Breast epithelium (tissue), 4 donors: ENCODE measurements around the gene DNAJC8. TPM values are rescaled to one million over a fixed set of nuclear protein-coding genes. Genes with fewer than 3 reads are reported as not detected.

ENCODE experiments used
- DNase-seq, 2 donors: peaks; one replicate each; pipeline ENCODE4 v3.0.0-alpha.2; 2019; ENCODE audit warnings: low spot score in 2 of 2
- H3K27ac ChIP-seq, 2 donors: fragments of 200-600 bp; sonication (generic) in 1 of 2; one replicate each; pipeline ENCODE4 v1.5.1; 2016 to 2019; ENCODE audit warnings: mild to moderate bottlenecking in 1 of 2
- H3K27me3 ChIP-seq, 2 donors: fragments of 200-600 bp; sonication (generic) in 1 of 2; one replicate each; pipeline versions ENCODE4 v1.5.1 to v1.6.0; 2017 to 2019; ENCODE audit warnings: control low read depth in 1 of 2, mild to moderate bottlenecking in 1 of 2
- H3K36me3 ChIP-seq: fragments of 200-600 bp; one replicate; pipeline ENCODE4 v1.5.1; 2019
- H3K4me1 ChIP-seq, 2 donors: fragments of 200-600 bp; sonication (generic); one replicate each; pipeline ENCODE4 v1.5.1; 2016 to 2019; ENCODE audit warnings: control low read depth in 1 of 2
- H3K4me3 ChIP-seq, 3 donors: fragments of 200-600 bp; sonication (generic); 1 replicate in 2 of 3; 2 replicates in 1 of 3; pipeline ENCODE4 v1.5.1; 2016 to 2019; ENCODE audit warnings: mild to moderate bottlenecking in 3 of 3, moderate library complexity in 2 of 3
- H3K9me3 ChIP-seq, 2 donors: fragments of 200-600 bp; sonication (generic) in 1 of 2; one replicate each; pipeline ENCODE4 v1.5.1; 2016 to 2019; ENCODE audit warnings: control low read depth in 1 of 2
- CTCF ChIP-seq, 3 donors: fragments of 450-650 bp; IDR thresholded peaks; one replicate each; pipeline ENCODE4 v1.5.1; 2016 to 2017; ENCODE audit warnings: antibody characterized with exemption in 3 of 3, mild to moderate bottlenecking in 3 of 3, moderate library complexity in 3 of 3
- POLR2A ChIP-seq: fragments of 450-650 bp; IDR thresholded peaks from one replicate; pipeline ENCODE4 v1.6.1; 2016; ENCODE audit warnings: antibody characterized with exemption, mild to moderate bottlenecking, moderate library complexity
- POLR2AphosphoS5 ChIP-seq, 3 donors: sonication (generic); formaldehyde crosslinking; IDR thresholded peaks; one replicate each; pipeline ENCODE4 v1.6.1; 2017; ENCODE audit warnings: antibody characterized with exemption in 3 of 3
- intact Hi-C: fragments of 100-400 bp; cut with DNase I; formaldehyde crosslinking; loops from one replicate; pipeline ENCODE4 v1.15.1; 2023; ENCODE audit warnings: low total_unique reads
- total RNA-seq, 3 donors: library from RNA; depleted of rRNA; stranded (reverse); fragments of >200 nt; gene quantifications; one replicate each; pipeline ENCODE4 v1.1.0, GENCODE V29; 2016

DNAJC8 gene
- total RNA-seq, 3 donors from 2014 or later: 67.8 to 76.4 (median 75.4) TPM

GRCh38 chr1:28156821-28157220 lies 76.0 kb downstream of the DNAJC8 start:
- H3K27ac ChIP-seq: no peak overlapping the region
- no peaks in the 10 kb centered on the region for H3K36me3 ChIP-seq
- no peaks in the 10 kb centered on the region for H3K9me3 ChIP-seq
- no peaks in the 10 kb centered on the region for H3K4me1 ChIP-seq
- no peaks in the 10 kb centered on the region for H3K27me3 ChIP-seq
- DNase-seq: no peak
- H3K4me3 ChIP-seq: no peak overlapping the region
- TF ChIP-seq POLR2AphosphoS5 (IDR thresholded peaks at IDR 0.05): no peak
- TF ChIP-seq POLR2A: no peak
- TF ChIP-seq CTCF (IDR thresholded peaks at IDR 0.05): no peak
- intact Hi-C loops: loop anchor here (1.0 kb wide), 1 partner anchor 21 kb away; no protein-coding TSS in a partner anchor

GRCh38 chr1:28155628-28156027 lies 77.2 kb downstream of the DNAJC8 start:
- Histone ChIP-seq H3K4me3 (no peak overlapping the region), H3K27ac (no peak overlapping the region), H3K27me3 (no peaks in the 10 kb centered on the region), H3K9me3 (no peaks in the 10 kb centered on the region), H3K36me3 (no peaks in the 10 kb centered on the region), H3K4me1 (no peaks in the 10 kb centered on the region)
- no peak for TF ChIP-seq POLR2AphosphoS5 (IDR thresholded peaks at IDR 0.05)
- no peak for TF ChIP-seq POLR2A
- no peak for TF ChIP-seq CTCF (IDR thresholded peaks at IDR 0.05)
- no peak for DNase-seq
- intact Hi-C loops: loop anchor here (1.0 kb wide), 1 partner anchor 23 kb away; no protein-coding TSS in a partner anchor

GRCh38 chr1:28154078-28154594 lies 78.7 kb downstream of the DNAJC8 start:
- Histone ChIP-seq H3K36me3 (no peaks in the 10 kb centered on the region), H3K27ac (no peak overlapping the region), H3K27me3 (no peaks in the 10 kb centered on the region), H3K4me3 (no peak overlapping the region), H3K4me1 (no peaks in the 10 kb centered on the region), H3K9me3 (no peaks in the 10 kb centered on the region)
- intact Hi-C loops: no loop called here
- no peak for TF ChIP-seq POLR2AphosphoS5 (IDR thresholded peaks at IDR 0.05)
- TF ChIP-seq POLR2A: no peak
- no peak for TF ChIP-seq CTCF (IDR thresholded peaks at IDR 0.05)
- no peak for DNase-seq

Other genes starting within 250 kb of the DNAJC8 start
- 10 to 100 TPM; 12.2 to 22.6 (median 18.1) TPM for gene EYA3, start 144.4 kb downstream of the DNAJC8 start, total RNA-seq
- gene PTAFR, start 56.3 kb downstream of the DNAJC8 start, total RNA-seq: 1 to 10 TPM; 5.6 to 8.3 (median 6.2) TPM
- gene ATP5IF1, start 3.1 kb upstream of the DNAJC8 start, total RNA-seq: 100 to 1,000 TPM; 137 to 147 (median 138) TPM
- 10 to 100 TPM in 2 of 3 donors, 1 to 10 TPM in 1; 10.0 to 16.0 (median 12.5) TPM for gene SESN2, start 26.5 kb upstream of the DNAJC8 start, total RNA-seq
- 10 to 100 TPM in 2 of 3 donors, 1 to 10 TPM in 1; 8.3 to 14.4 (median 12.6) TPM for gene MED18, start 96.0 kb upstream of the DNAJC8 start, total RNA-seq
- 10 to 100 TPM; 17.1 to 29.6 (median 25.9) TPM for gene PHACTR4, start 136.7 kb upstream of the DNAJC8 start, total RNA-seq